Astrocyte of the spinal cord (primary cell): ENCODE results near the gene IFIT1.
"Not testable (repeated sequence)": the region's sequence is repeated elsewhere in the genome, so short reads cannot be mapped to it uniquely, and the experiment has no call there.

Source experiments
- DNase-seq: peaks from one replicate; pipeline ENCODE4 v3.0.0; 2011; ENCODE audit warnings: low read depth, low spot score
- H3K4me3 ChIP-seq: 2 replicates; pipeline ENCODE4 v1.5.1; 2011; ENCODE audit warnings: low read depth, mild to moderate bottlenecking, low read length, moderate library complexity
- CTCF ChIP-seq: IDR thresholded peaks from 2 replicates; pipeline ENCODE4 v1.5.1; 2012; ENCODE audit warnings: low read depth, mild to moderate bottlenecking, low read length, inconsistent platforms
- in situ Hi-C: cut with HindIII; loops from 2 replicates; pipeline ENCODE4 v1.10.0; 2017; ENCODE audit warnings: low sequenced_read_pairs

The IFIT1 gene

GRCh38 chr10:89347701-89348457 lies 44.5 kb upstream of the IFIT1 start:
- no peak for DNase-seq
- TF ChIP-seq CTCF = no peak
- in situ Hi-C loops = no loop called here

GRCh38 chr10:89348481-89348880 lies 43.9 kb upstream of the IFIT1 start:
- no peak overlapping the region for H3K4me3 ChIP-seq
- TF ChIP-seq CTCF = no peak
- no peak for DNase-seq
- in situ Hi-C loops = no loop called here

More at GRCh38 chr10:89347701-89348457, 44.5 kb upstream of the IFIT1 start:
- no peak overlapping the region for H3K4me3 ChIP-seq

GRCh38 chr10:89348975-89349374 lies 43.4 kb upstream of the IFIT1 start:
- no peak for TF ChIP-seq CTCF
- no peak for DNase-seq
- in situ Hi-C loops = no loop called here
- no peak overlapping the region for H3K4me3 ChIP-seq

- DNase-seq = peak; percentile 14
- in situ Hi-C loops, H3K4me3 ChIP-seq: not testable (repeated sequence)
Measured at GRCh38 chr10:89350631-89351315, 41.6 kb upstream of the IFIT1 start.

- peak; percentile 62 for DNase-seq
- no peak for TF ChIP-seq CTCF
- no peak overlapping the region for H3K4me3 ChIP-seq
- in situ Hi-C loops = no loop called here
Measured at GRCh38 chr10:89351412-89351779, 41.0 kb upstream of the IFIT1 start.

GRCh38 chr10:89351780-89352597 lies 40.4 kb upstream of the IFIT1 start:
- DNase-seq = peak; percentile 93
- H3K4me3 ChIP-seq = peak overlapping the region; percentile 2
- in situ Hi-C loops = no loop called here
- no peak for TF ChIP-seq CTCF
